Measurements from ENCODE around the gene THBD.

Gene THBD

GRCh38 chr20:23095499-23095898, 46.0 kb upstream of the THBD start:
- Histone ChIP-seq H3K79me2 (no peaks in the 10 kb centered on the region), H3K27ac (no peak overlapping the region), H3K36me3 (ENCODE audit: control insufficient read depth, insufficient read depth, low read length) (no peaks in the 10 kb centered on the region), H3K4me3 (ENCODE audit: low read depth, low read length) (no peak overlapping the region), H3K4me2 (ENCODE audit: low read length) (no peak overlapping the region), H3K9ac (no peak overlapping the region), H3K27me3 (ENCODE audit: control insufficient read depth, insufficient read depth, low read length) (no peaks in the 10 kb centered on the region), H3K4me1 (peaks cover 25% of the 10 kb centered on the region), H3K9me3 (ENCODE audit: control insufficient read depth, low read length) (no peaks in the 10 kb centered on the region), H2AFZ (no peak overlapping the region)
- no peak for TF ChIP-seq CTCF (IDR thresholded peaks at IDR 0.05)

- H3K79me2 ChIP-seq: no peaks in the 10 kb centered on the region
- H3K4me1 ChIP-seq: peaks cover 20% of the 10 kb centered on the region
- no peak overlapping the region for H2AFZ ChIP-seq
- no peak overlapping the region for H3K27ac ChIP-seq
- no peak for TF ChIP-seq CTCF (IDR thresholded peaks at IDR 0.05)
- no peak overlapping the region for H3K4me3 ChIP-seq (ENCODE audit: low read depth, low read length)
- H3K9me3 ChIP-seq (ENCODE audit: control insufficient read depth, low read length): no peaks in the 10 kb centered on the region
- H3K9ac ChIP-seq: no peak overlapping the region
- no peak overlapping the region for H3K4me2 ChIP-seq (ENCODE audit: low read length)
- no peaks in the 10 kb centered on the region for H3K27me3 ChIP-seq (ENCODE audit: control insufficient read depth, insufficient read depth, low read length)
- H3K36me3 ChIP-seq (ENCODE audit: control insufficient read depth, insufficient read depth, low read length): no peaks in the 10 kb centered on the region
Measured at GRCh38 chr20:23094927-23095326, 45.5 kb upstream of the THBD start.

GRCh38 chr20:23094213-23094896, 44.9 kb upstream of the THBD start:
- no peak overlapping the region for H3K9ac ChIP-seq
- H3K36me3 ChIP-seq (ENCODE audit: control insufficient read depth, insufficient read depth, low read length): no peaks in the 10 kb centered on the region
- no peak overlapping the region for H2AFZ ChIP-seq
- H3K4me3 ChIP-seq (ENCODE audit: low read depth, low read length): no peak overlapping the region
- peaks cover 19% of the 10 kb centered on the region for H3K4me1 ChIP-seq
- no peak overlapping the region for H3K4me2 ChIP-seq (ENCODE audit: low read length)
- H3K27ac ChIP-seq: no peak overlapping the region
- H3K27me3 ChIP-seq (ENCODE audit: control insufficient read depth, insufficient read depth, low read length): no peaks in the 10 kb centered on the region
- no peak for TF ChIP-seq CTCF (IDR thresholded peaks at IDR 0.05)
- no peaks in the 10 kb centered on the region for H3K79me2 ChIP-seq
- H3K9me3 ChIP-seq (ENCODE audit: control insufficient read depth, low read length): no peaks in the 10 kb centered on the region

GRCh38 chr20:23093613-23094012, 44.1 kb upstream of the THBD start:
- H3K4me1 ChIP-seq: peaks cover 16% of the 10 kb centered on the region
- TF ChIP-seq CTCF (IDR thresholded peaks at IDR 0.05): no peak
- H3K4me3 ChIP-seq (ENCODE audit: low read depth, low read length): no peak overlapping the region
- H2AFZ ChIP-seq: no peak overlapping the region
- no peaks in the 10 kb centered on the region for H3K36me3 ChIP-seq (ENCODE audit: control insufficient read depth, insufficient read depth, low read length)
- no peak overlapping the region for H3K9ac ChIP-seq
- no peak overlapping the region for H3K4me2 ChIP-seq (ENCODE audit: low read length)
- no peaks in the 10 kb centered on the region for H3K9me3 ChIP-seq (ENCODE audit: control insufficient read depth, low read length)
- no peaks in the 10 kb centered on the region for H3K27me3 ChIP-seq (ENCODE audit: control insufficient read depth, insufficient read depth, low read length)
- no peak overlapping the region for H3K27ac ChIP-seq
- no peaks in the 10 kb centered on the region for H3K79me2 ChIP-seq

GRCh38 chr20:23092861-23093495, 43.5 kb upstream of the THBD start:
- H3K27me3 ChIP-seq (ENCODE audit: control insufficient read depth, insufficient read depth, low read length): no peaks in the 10 kb centered on the region
- H2AFZ ChIP-seq: no peak overlapping the region
- peaks cover 10% of the 10 kb centered on the region for H3K4me1 ChIP-seq
- no peaks in the 10 kb centered on the region for H3K36me3 ChIP-seq (ENCODE audit: control insufficient read depth, insufficient read depth, low read length)
- H3K4me2 ChIP-seq (ENCODE audit: low read length): no peak overlapping the region
- TF ChIP-seq CTCF (IDR thresholded peaks at IDR 0.05): no peak
- no peaks in the 10 kb centered on the region for H3K9me3 ChIP-seq (ENCODE audit: control insufficient read depth, low read length)
- no peak overlapping the region for H3K4me3 ChIP-seq (ENCODE audit: low read depth, low read length)
- no peak overlapping the region for H3K9ac ChIP-seq
- H3K79me2 ChIP-seq: no peaks in the 10 kb centered on the region
- no peak overlapping the region for H3K27ac ChIP-seq

Measured in parathyroid adenoma (tissue), 2 donors.